ENCODE data around the gene RAI1. TPM values are rescaled to one million over a fixed set of nuclear protein-coding genes. Genes with fewer than 3 reads are reported as not detected.

Gene RAI1
- total RNA-seq, 2 experiments from 2014 or later = 17.1 to 49.4 TPM

- intact Hi-C loops (cut with micrococcal nuclease; ENCODE audit: unreplicated experiment) = no loop called here
- Histone ChIP-seq H3K36me3 (ENCODE audit: insufficient read depth, low read length) (no peaks in the 10 kb centered on the region), H2AFZ (ENCODE audit: low read length) (no peak overlapping the region), H4K20me1 (ENCODE audit: insufficient read depth, low read length) (no peaks in the 10 kb centered on the region), H3K4me1 (ENCODE audit: insufficient read depth, low read length, poor library complexity, severe bottlenecking) (peaks cover 23% of the 10 kb centered on the region), H3K79me2 (ENCODE audit: insufficient read depth, low read depth, low read length) (no peaks in the 10 kb centered on the region), H3K4me3 (ENCODE audit: low read depth, low read length, poor library complexity, severe bottlenecking) (no peak overlapping the region), H3K27ac (ENCODE audit: low read depth, low read length, poor library complexity, severe bottlenecking) (no peak overlapping the region), H3K9me3 (ENCODE audit: low read length) (no peaks in the 10 kb centered on the region), H3K9me2 (ENCODE audit: insufficient read depth, low read length) (no peaks in the 10 kb centered on the region), H3K4me2 (ENCODE audit: low read length) (no peak overlapping the region)
- no TSS peak for BruUV-seq (replicated peaks)
- ChIA-PET CTCF (ENCODE audit: unreplicated experiment) (no interaction called here), POLR2A (no interaction called here)
- TF ChIP-seq EZH2phosphoT487 (IDR thresholded peaks at IDR 0.05; ENCODE audit: borderline replicate concordance, low read depth, low read length) (no peak), CTCF (conservative IDR thresholded peaks at IDR 0.05; ENCODE audit: low read length) (no peak)
- DNase-seq (ENCODE audit: low spot score) = no peak
Measured at GRCh38 chr17:17846645-17847044, 165.4 kb downstream of the RAI1 start.

- no peak for DNase-seq (ENCODE audit: low spot score)
- Histone ChIP-seq H3K36me3 (ENCODE audit: insufficient read depth, low read length) (no peaks in the 10 kb centered on the region), H3K79me2 (ENCODE audit: insufficient read depth, low read depth, low read length) (no peaks in the 10 kb centered on the region), H3K9me3 (ENCODE audit: low read length) (no peaks in the 10 kb centered on the region), H3K9me2 (ENCODE audit: insufficient read depth, low read length) (no peaks in the 10 kb centered on the region), H3K27ac (ENCODE audit: low read depth, low read length, poor library complexity, severe bottlenecking) (no peak overlapping the region), H4K20me1 (ENCODE audit: insufficient read depth, low read length) (no peaks in the 10 kb centered on the region), H3K4me1 (ENCODE audit: insufficient read depth, low read length, poor library complexity, severe bottlenecking) (peaks cover 23% of the 10 kb centered on the region), H2AFZ (ENCODE audit: low read length) (no peak overlapping the region), H3K4me2 (ENCODE audit: low read length) (no peak overlapping the region), H3K4me3 (ENCODE audit: low read depth, low read length, poor library complexity, severe bottlenecking) (no peak overlapping the region)
- intact Hi-C loops (cut with micrococcal nuclease; ENCODE audit: unreplicated experiment) = no loop called here
- TF ChIP-seq EZH2phosphoT487 (IDR thresholded peaks at IDR 0.05; ENCODE audit: borderline replicate concordance, low read depth, low read length) (no peak), CTCF (conservative IDR thresholded peaks at IDR 0.05; ENCODE audit: low read length) (no peak)
- ChIA-PET POLR2A (no interaction called here), CTCF (ENCODE audit: unreplicated experiment) (interaction anchor here (1.2 kb wide), 1 partner anchor 11 kb away, joined by 4 read pairs; the partner anchor contains the start of gene SREBF1)
- BruUV-seq (replicated peaks) = no TSS peak
Measured at GRCh38 chr17:17847118-17847689, 165.9 kb downstream of the RAI1 start.

GRCh38 chr17:17847726-17848125, 166.5 kb downstream of the RAI1 start:
- Histone ChIP-seq H3K4me1 (ENCODE audit: insufficient read depth, low read length, poor library complexity, severe bottlenecking) (peaks cover 23% of the 10 kb centered on the region), H3K4me3 (ENCODE audit: low read depth, low read length, poor library complexity, severe bottlenecking) (no peak overlapping the region), H4K20me1 (ENCODE audit: insufficient read depth, low read length) (no peaks in the 10 kb centered on the region), H3K9me3 (ENCODE audit: low read length) (no peaks in the 10 kb centered on the region), H2AFZ (ENCODE audit: low read length) (no peak overlapping the region), H3K4me2 (ENCODE audit: low read length) (no peak overlapping the region), H3K36me3 (ENCODE audit: insufficient read depth, low read length) (no peaks in the 10 kb centered on the region), H3K27ac (ENCODE audit: low read depth, low read length, poor library complexity, severe bottlenecking) (no peak overlapping the region), H3K79me2 (ENCODE audit: insufficient read depth, low read depth, low read length) (no peaks in the 10 kb centered on the region), H3K9me2 (ENCODE audit: insufficient read depth, low read length) (no peaks in the 10 kb centered on the region)
- CTCF ChIA-PET (ENCODE audit: unreplicated experiment) = interaction anchor here (1.2 kb wide), 1 partner anchor 12 kb away, joined by 4 read pairs; the partner anchor contains the start of gene SREBF1
- TF ChIP-seq EZH2phosphoT487 (IDR thresholded peaks at IDR 0.05; ENCODE audit: borderline replicate concordance, low read depth, low read length) (no peak), CTCF (conservative IDR thresholded peaks at IDR 0.05; ENCODE audit: low read length) (no peak)
- no TSS peak for BruUV-seq (replicated peaks)
- intact Hi-C loops (cut with micrococcal nuclease; ENCODE audit: unreplicated experiment) = no loop called here
- POLR2A ChIA-PET = interaction anchor here (1.2 to 2.1 kb wide), 2 partner anchors 10 to 14 kb away, joined by 4 to 7 read pairs; no protein-coding TSS in a partner anchor
- no peak for DNase-seq (ENCODE audit: low spot score)

Data from OCI-LY7 (cell line).